Body of pancreas (tissue), 4 donors: ENCODE data around the gene CFDP1. TPM values are rescaled to one million over a fixed set of nuclear protein-coding genes. Genes with fewer than 3 reads are reported as not detected.
"Not testable (repeated sequence)": the region's sequence is repeated elsewhere in the genome, so short reads cannot be mapped to it uniquely, and the experiment has no call there.

Source experiments
- ATAC-seq: fragments of 150-250 bp; one replicate; pipeline ENCODE4 v1.9.1; 2016
- DNase-seq, 4 donors: peaks; one replicate each; pipeline ENCODE4 v3.0.0-alpha.2; 2019
- H3K27ac ChIP-seq, 4 donors: fragments of 200-600 bp; sonication (generic); 1 replicate in 3 of 4; 2 replicates in 1 of 4; pipeline versions ENCODE4 v1.5.1 to v1.6.1; 2016 to 2019; ENCODE audit warnings: mild to moderate bottlenecking in 1 of 4, mixed read lengths in 1 of 4, moderate library complexity in 1 of 4
- H3K27me3 ChIP-seq, 2 donors: fragments of 200-600 bp; sonication (generic); one replicate each; pipeline ENCODE4 v1.6.0; 2016; ENCODE audit warnings: mild to moderate bottlenecking in 1 of 2
- H3K36me3 ChIP-seq, 2 donors: fragments of 200-600 bp; sonication (generic); replicated peaks in 1 of 2; 2 replicates each; pipeline ENCODE4 v1.5.1; 2016; ENCODE audit warnings: low read depth in 2 of 2; ENCODE audit not compliant: insufficient read depth in 1 of 2
- H3K4me1 ChIP-seq: fragments of 200-600 bp; sonication (generic); one replicate; pipeline ENCODE4 v1.6.0; 2016
- H3K4me3 ChIP-seq, 2 donors: fragments of 200-600 bp; sonication (generic); 1 replicate in 1 of 2; 2 replicates in 1 of 2; pipeline ENCODE4 v1.5.1; 2016 to 2019
- H3K9me3 ChIP-seq, 3 donors: fragments of 200-600 bp; sonication (generic); 1 replicate in 2 of 3; 2 replicates in 1 of 3; pipeline ENCODE4 v1.5.1; 2016
- POLR2A ChIP-seq, 3 donors: fragments of 450-650 bp; IDR thresholded peaks; one replicate each; pipeline ENCODE4 v1.6.1; 2016; ENCODE audit warnings: antibody characterized with exemption in 3 of 3, mild to moderate bottlenecking in 2 of 3
- WGBS, 2 donors: methylation state at CpG; one replicate each; pipeline ENCODE4 v1.1.5; 2017; 5-methylcytosine and 5-hydroxymethylcytosine counted together
- intact Hi-C: fragments of 100-400 bp; cut with DNase I; formaldehyde crosslinking; loops from one replicate; pipeline ENCODE4 v1.15.1; 2023
- total RNA-seq, 2 donors: library from RNA; depleted of rRNA; stranded (reverse); fragments of >200 nt; gene quantifications; one replicate each; pipeline ENCODE4 v1.1.0, GENCODE V29; 2016
- TF ChIP-seq, protein P1 (sequence below), 7 experiments: fragments of 450-650 bp in 4 of 7; fragments of 200-600 bp in 3 of 7; sonication (generic) in 3 of 7; IDR thresholded peaks; one replicate each; pipeline ENCODE4 v1.5.1; 2016 to 2019; ENCODE audit warnings: antibody characterized with exemption in 7 of 7

The CFDP1 gene
- total RNA-seq, 2 donors from 2014 or later: 34.0 to 65.3 TPM

DNA sequence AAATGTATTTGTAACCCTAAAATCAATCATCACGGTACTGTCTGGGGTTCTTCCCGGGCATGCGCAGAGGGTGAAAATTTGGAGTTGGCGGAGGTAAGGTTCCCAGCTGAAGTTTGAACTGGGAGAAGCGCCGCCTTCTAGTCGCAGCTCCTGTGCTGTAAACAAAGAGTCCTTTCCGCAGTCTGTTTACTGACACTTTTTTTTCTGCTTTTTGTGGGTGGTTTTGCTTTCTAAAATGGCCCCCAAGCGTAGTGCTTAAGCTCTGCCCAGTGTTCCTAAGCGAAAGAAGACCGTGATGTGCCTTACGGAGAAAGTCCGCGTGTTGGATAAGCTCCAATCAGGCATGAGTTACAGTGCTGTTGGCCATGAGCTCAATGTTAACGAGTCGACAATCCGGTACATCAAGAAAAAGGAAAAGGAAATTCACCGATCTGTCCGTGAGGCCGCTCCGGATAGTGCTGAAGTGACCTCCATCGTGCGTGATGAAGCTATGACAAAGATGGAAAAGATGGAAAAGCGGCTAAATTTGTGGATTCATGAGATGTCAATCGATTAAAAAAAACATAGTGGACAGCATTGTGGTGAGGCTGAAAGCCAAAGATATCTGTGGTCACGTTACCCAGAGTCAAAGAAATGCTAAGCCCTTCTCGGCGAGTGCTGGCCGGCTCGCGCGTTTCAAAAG lies 570 bp upstream of the CFDP1 start:
- H3K9me3 ChIP-seq: no peaks in the 10 kb centered on the region
- TF ChIP-seq, protein P1, sequence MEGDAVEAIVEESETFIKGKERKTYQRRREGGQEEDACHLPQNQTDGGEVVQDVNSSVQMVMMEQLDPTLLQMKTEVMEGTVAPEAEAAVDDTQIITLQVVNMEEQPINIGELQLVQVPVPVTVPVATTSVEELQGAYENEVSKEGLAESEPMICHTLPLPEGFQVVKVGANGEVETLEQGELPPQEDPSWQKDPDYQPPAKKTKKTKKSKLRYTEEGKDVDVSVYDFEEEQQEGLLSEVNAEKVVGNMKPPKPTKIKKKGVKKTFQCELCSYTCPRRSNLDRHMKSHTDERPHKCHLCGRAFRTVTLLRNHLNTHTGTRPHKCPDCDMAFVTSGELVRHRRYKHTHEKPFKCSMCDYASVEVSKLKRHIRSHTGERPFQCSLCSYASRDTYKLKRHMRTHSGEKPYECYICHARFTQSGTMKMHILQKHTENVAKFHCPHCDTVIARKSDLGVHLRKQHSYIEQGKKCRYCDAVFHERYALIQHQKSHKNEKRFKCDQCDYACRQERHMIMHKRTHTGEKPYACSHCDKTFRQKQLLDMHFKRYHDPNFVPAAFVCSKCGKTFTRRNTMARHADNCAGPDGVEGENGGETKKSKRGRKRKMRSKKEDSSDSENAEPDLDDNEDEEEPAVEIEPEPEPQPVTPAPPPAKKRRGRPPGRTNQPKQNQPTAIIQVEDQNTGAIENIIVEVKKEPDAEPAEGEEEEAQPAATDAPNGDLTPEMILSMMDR (IDR thresholded peaks at IDR 0.05): peak in 2 of 7 experiments; percentile 3 to 9
- peak in 2 of 3 donors; percentile 40 to 57 for TF ChIP-seq POLR2A (IDR thresholded peaks at IDR 0.05)
- no peaks in the 10 kb centered on the region for H3K36me3 ChIP-seq
- H3K27ac ChIP-seq: peak overlapping the region; percentile 87 to 100 (median 95)
- 1 to 2% methylated on average over 32 of the region's 32 CpGs for whole genome bisulfite sequencing, 2 donors
- ATAC-seq: peak; percentile 79
- intact Hi-C loops: no loop called here
- peaks cover 25% of the 10 kb centered on the region for H3K4me1 ChIP-seq
- peak overlapping the region; percentile 90 to 95 for H3K4me3 ChIP-seq
- peak; percentile 77 to 91 (median 83) for DNase-seq
- no peaks in the 10 kb centered on the region for H3K27me3 ChIP-seq

DNA sequence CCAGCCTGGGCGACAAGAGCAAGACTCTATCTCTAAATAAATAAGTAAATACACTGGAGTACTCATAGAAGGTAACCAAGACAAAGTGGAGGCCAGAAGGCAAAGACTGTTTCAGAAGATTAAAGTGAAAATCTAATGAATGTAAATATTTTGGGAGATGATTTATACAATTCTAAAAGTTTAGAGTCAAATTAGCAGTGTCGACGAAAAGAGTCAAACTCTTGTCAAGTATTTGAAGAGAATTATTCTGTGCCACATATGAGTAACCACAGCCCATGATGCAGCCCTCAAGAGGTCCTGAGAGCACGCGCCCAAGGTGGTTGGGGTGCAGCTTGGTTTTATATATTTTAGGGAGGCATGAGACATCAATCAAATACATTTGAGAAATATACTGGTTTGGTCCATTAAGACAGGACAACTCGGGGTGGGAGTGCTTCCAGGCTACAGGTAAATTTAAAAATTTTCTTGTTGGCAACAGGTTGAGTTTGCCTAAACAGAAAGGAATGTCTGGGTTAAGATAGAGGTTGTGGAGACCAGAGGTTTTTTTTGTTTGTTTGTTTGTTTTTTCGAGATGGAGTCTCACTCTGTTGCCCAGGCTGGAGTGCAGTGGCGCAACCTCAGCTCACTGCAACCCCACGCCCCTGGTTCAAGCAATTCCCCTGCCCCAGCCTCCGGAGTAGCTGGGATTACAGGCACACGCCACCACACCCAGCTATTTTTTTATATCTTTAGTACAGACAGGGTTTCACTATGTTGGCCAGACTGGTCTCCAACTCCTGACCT lies 3.5 kb downstream of the CFDP1 start:
- no peak for ATAC-seq
- Histone ChIP-seq H3K27me3 (no peaks in the 10 kb centered on the region), H3K4me1 (peaks cover 20% of the 10 kb centered on the region), H3K9me3 (no peaks in the 10 kb centered on the region), H3K4me3 (no peak overlapping the region), H3K27ac (no peak overlapping the region), H3K36me3 (no peaks in the 10 kb centered on the region)
- TF ChIP-seq, protein P1 (IDR thresholded peaks at IDR 0.05): no peak
- no peak for TF ChIP-seq POLR2A (IDR thresholded peaks at IDR 0.05)
- DNase-seq: no peak
- 75 to 85% methylated on average over 11 of the region's 11 CpGs for WGBS, 2 donors
- intact Hi-C loops: no loop called here

DNA sequence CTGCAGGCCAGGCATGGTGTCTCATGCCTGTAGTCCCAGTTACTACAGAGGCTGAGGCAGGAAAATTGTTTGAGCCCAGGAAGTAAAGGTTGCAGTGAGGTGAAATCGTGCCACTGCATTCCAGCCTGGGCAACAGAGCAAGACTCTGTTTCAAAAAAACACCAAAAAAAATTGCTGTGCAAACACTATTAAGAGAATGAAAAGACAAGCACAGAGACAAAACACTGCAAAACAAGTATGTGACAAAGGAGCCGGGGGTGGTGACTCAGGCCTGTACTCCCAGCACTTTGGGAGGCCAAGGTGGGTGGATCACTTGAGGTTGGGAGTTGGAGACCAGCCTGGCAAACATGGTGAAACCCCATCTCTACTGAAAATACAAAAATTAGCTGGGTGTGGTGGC lies 6.8 kb downstream of the CFDP1 start:
- H3K36me3 ChIP-seq, H3K27me3 ChIP-seq, ATAC-seq, H3K9me3 ChIP-seq, DNase-seq, intact Hi-C loops, H3K27ac ChIP-seq, H3K4me3 ChIP-seq: not testable (repeated sequence)
- peaks cover 15% of the 10 kb centered on the region for H3K4me1 ChIP-seq
- 64 to 77% methylated on average over 2 of the region's 2 CpGs for WGBS, 2 donors

DNA sequence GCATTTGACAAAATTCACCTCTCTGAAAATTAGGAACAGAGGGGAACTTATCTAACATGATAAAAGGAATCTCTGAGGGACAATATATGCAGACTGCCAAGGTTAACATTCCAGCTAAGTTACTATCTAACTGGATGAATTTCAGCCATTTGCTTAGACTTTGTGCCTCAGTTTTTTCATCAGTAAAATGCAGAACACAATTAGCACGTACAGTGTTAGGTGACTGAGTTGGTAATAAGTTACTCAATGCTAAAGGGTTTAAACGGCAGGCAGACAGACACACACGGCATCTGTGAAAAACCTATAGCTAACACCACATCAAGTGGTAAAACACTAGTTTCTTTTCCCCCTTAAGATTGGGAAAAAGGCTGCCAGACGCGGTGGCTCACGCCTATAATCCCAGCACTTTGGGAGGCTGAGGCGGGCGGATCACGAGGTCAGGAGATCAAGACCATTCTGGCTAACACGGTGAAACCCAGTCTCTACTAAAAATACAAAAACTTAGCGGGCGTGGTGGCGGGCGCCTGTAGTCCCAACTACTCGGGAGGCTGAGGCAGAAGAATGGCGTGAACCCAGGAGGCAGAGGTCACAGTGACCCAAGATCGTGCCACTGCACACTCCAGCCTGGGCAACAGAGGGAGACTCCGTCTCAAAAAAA lies 9.1 kb downstream of the CFDP1 start:
- 68 to 70% methylated on average over 18 of the region's 18 CpGs for WGBS, 2 donors
- H3K27ac ChIP-seq: peak overlapping the region in 3 of 4 donors; percentile 31 to 57 (median 34)
- H3K9me3 ChIP-seq, intact Hi-C loops, DNase-seq, H3K27me3 ChIP-seq, H3K36me3 ChIP-seq, H3K4me3 ChIP-seq: not testable (repeated sequence)
- peaks cover 20% of the 10 kb centered on the region for H3K4me1 ChIP-seq
- peak; percentile 41 for ATAC-seq

DNA sequence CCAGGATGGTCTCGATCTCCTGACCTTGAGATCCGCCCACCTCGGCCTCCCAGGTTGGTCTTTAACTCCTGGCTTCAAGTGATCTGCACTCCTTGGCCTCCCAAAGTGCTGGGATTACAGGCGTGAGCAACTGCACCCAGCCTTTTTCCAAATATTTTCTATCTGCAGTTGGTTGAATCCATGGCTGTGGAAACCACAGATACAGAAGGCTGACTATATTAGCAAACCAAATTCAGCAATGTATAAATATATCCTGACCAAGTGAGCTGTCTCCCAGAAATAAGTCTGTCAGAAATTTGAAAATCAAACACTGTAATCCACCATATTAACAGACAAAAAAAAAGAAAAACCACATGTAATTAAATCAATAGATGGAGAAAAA lies 9.6 kb downstream of the CFDP1 start:
- TF ChIP-seq, protein P1 (IDR thresholded peaks at IDR 0.05): no peak
- no peak for TF ChIP-seq POLR2A (IDR thresholded peaks at IDR 0.05)
- no peak overlapping the region for H3K4me3 ChIP-seq
- ATAC-seq: no peak
- no peak for DNase-seq
- no peaks in the 10 kb centered on the region for H3K36me3 ChIP-seq
- intact Hi-C loops: no loop called here
- H3K4me1 ChIP-seq: peaks cover 26% of the 10 kb centered on the region
- 54 to 58% methylated on average over 4 of the region's 4 CpGs for WGBS, 2 donors
- peak overlapping the region in 3 of 4 donors; percentile 31 to 57 (median 34) for H3K27ac ChIP-seq
- no peaks in the 10 kb centered on the region for H3K27me3 ChIP-seq
- H3K9me3 ChIP-seq: no peaks in the 10 kb centered on the region
